GM23338 (cell line): Measurements from ENCODE around the gene SORL1. TPM values are rescaled to one million over a fixed set of nuclear protein-coding genes. Genes with fewer than 3 reads are reported as not detected.

Source experiments
- ATAC-seq: fragments of 200-7000 bp; cut with Tn5 transposase; 3 replicates; pipeline ENCODE4 v1.9.1; 2020
- DNase-seq: peaks from one replicate; pipeline ENCODE4 v3.0.0-alpha.2; 2015; ENCODE audit warnings: low spot score
- H2AFZ ChIP-seq: fragments of 200-600 bp; sonication (generic); 2 replicates; pipeline ENCODE4 v1.8.0; 2016; ENCODE audit warnings: antibody characterized with exemption, mild to moderate bottlenecking, moderate library complexity
- H3F3A ChIP-seq: fragments of 200-600 bp; sonication (generic); replicated peaks from 2 replicates; pipeline ENCODE4 v1.8.0; 2017; ENCODE audit warnings: antibody characterized with exemption, mixed run types, low read depth
- H3K27ac ChIP-seq: fragments of 200-600 bp; sonication (generic); 2 replicates; pipeline ENCODE4 v1.6.1; 2016; ENCODE audit warnings: low read depth
- H3K27me3 ChIP-seq: fragments of 200-600 bp; sonication (generic); 2 replicates; pipeline ENCODE4 v1.8.0; 2016; ENCODE audit warnings: mild to moderate bottlenecking, mixed run types, moderate library complexity; ENCODE audit not compliant: insufficient read depth
- H3K36me3 ChIP-seq: fragments of 200-600 bp; sonication (generic); 2 replicates; pipeline ENCODE4 v1.8.0; 2016; ENCODE audit warnings: mild to moderate bottlenecking; ENCODE audit not compliant: insufficient read depth
- H3K4me1 ChIP-seq: fragments of 200-600 bp; sonication (generic); 2 replicates; pipeline ENCODE4 v1.8.0; 2016; ENCODE audit warnings: mild to moderate bottlenecking, moderate library complexity; ENCODE audit not compliant: insufficient read depth
- H3K4me2 ChIP-seq: fragments of 200-600 bp; sonication (generic); 2 replicates; pipeline ENCODE4 v1.7.1; 2017; ENCODE audit warnings: mixed run types
- H3K4me3 ChIP-seq: fragments of 200-600 bp; sonication (generic); 2 replicates; pipeline ENCODE4 v1.6.1; 2016; ENCODE audit warnings: mixed run types
- H3K79me2 ChIP-seq: fragments of 200-600 bp; sonication (generic); replicated peaks from 2 replicates; pipeline ENCODE4 v1.8.0; 2017; ENCODE audit warnings: mild to moderate bottlenecking; ENCODE audit not compliant: insufficient read depth
- H3K9me2 ChIP-seq: fragments of 200-600 bp; sonication (generic); 2 replicates; pipeline ENCODE4 v1.8.0; 2017; ENCODE audit not compliant: insufficient read depth
- H4K20me1 ChIP-seq: fragments of 200-600 bp; sonication (generic); replicated peaks from 2 replicates; pipeline ENCODE4 v1.8.0; 2017; ENCODE audit warnings: mild to moderate bottlenecking; ENCODE audit not compliant: insufficient read depth
- H3K27ac Mint-ChIP-seq: 2 replicates; pipeline ENCODE4 v1.8.0; 2020; ENCODE audit warnings: inconsistent platforms, mild to moderate bottlenecking, moderate library complexity, mixed read lengths
- H3K27me3 Mint-ChIP-seq: 3 replicates; pipeline ENCODE4 v1.8.0; 2022; ENCODE audit warnings: low read depth, mild to moderate bottlenecking, moderate library complexity, mixed read lengths, inconsistent platforms; ENCODE audit not compliant: insufficient read depth, poor library complexity
- H3K36me3 Mint-ChIP-seq: 3 replicates; pipeline ENCODE4 v1.8.0; 2021; ENCODE audit warnings: low read depth, mild to moderate bottlenecking, inconsistent platforms, moderate library complexity, mixed read lengths
- H3K4me1 Mint-ChIP-seq: 3 replicates; pipeline ENCODE4 v1.8.0; 2020; ENCODE audit warnings: mild to moderate bottlenecking, inconsistent platforms, mixed read lengths
- H3K4me3 Mint-ChIP-seq: 3 replicates; pipeline ENCODE4 v1.8.0; 2021; ENCODE audit warnings: moderate library complexity, mild to moderate bottlenecking, inconsistent platforms, mixed read lengths
- H3K9me3 Mint-ChIP-seq: 3 replicates; pipeline ENCODE4 v1.8.0; 2020; ENCODE audit warnings: moderate library complexity, mild to moderate bottlenecking, inconsistent platforms, mixed read lengths
- CREB1 ChIP-seq: fragments of 250-450 bp; sonication (Bioruptor Pico); IDR thresholded peaks from 2 replicates; pipeline ENCODE4 v1.5.0; 2020; ENCODE audit warnings: low read depth, mild to moderate bottlenecking, moderate library complexity
- EZH2 ChIP-seq: fragments of 200-600 bp; sonication (generic); IDR thresholded peaks from one replicate; pipeline ENCODE4 v1.8.0; 2017; ENCODE audit warnings: antibody characterized with exemption, mild to moderate bottlenecking, low read depth; ENCODE audit not compliant: unreplicated experiment
- JUNB ChIP-seq: IDR thresholded peaks from one replicate; pipeline ENCODE4 v1.6.1; 2016; ENCODE audit warnings: antibody characterized with exemption; ENCODE audit not compliant: unreplicated experiment
- NANOG ChIP-seq: IDR thresholded peaks from 2 replicates; pipeline ENCODE4 v1.6.1; 2016; ENCODE audit warnings: antibody characterized with exemption, borderline replicate concordance
- ZNF114 ChIP-seq: fragments of 250-450 bp; sonication (Bioruptor Pico); IDR thresholded peaks from 2 replicates; pipeline ENCODE4 v1.5.0; 2020; ENCODE audit warnings: mild to moderate bottlenecking, moderate library complexity
- polyA plus RNA-seq: library from polyadenylated mRNA; unstranded; fragments of >200 nt; fragmentation: Nextera tagmentation; extraction: Ambion mirVana; gene quantifications from 2 replicates; pipeline ENCODE4 v1.2.1, GENCODE V29; 2016
- total RNA-seq: library from RNA; depleted of rRNA; stranded (reverse); fragments of >200 nt; shearing (Covaris generic); gene quantifications from 2 replicates; pipeline ENCODE4 v1.2.3, GENCODE V29; 2014
- TF ChIP-seq, protein P1 (sequence below): fragments of 250-450 bp; sonication (Bioruptor Pico); IDR thresholded peaks from 2 replicates; pipeline ENCODE4 v1.5.0; 2020; ENCODE audit warnings: mild to moderate bottlenecking, moderate library complexity
- TF ChIP-seq, protein P2 (sequence below): IDR thresholded peaks from one replicate; pipeline ENCODE4 v1.6.1; 2018; ENCODE audit warnings: antibody characterized with exemption; ENCODE audit not compliant: unreplicated experiment

SORL1 gene
- total and polyA plus RNA-seq, 2 experiments from 2014 or later = 23.0 to 78.8 TPM

- peak overlapping the region; percentile 12; the same call in 1 of the 2 replicates for H3K4me3 ChIP-seq
- Mint-ChIP-seq H3K4me1 (peaks cover 49% of the 10 kb centered on the region), H3K27ac (peak overlapping the region; percentile 95)
These were observed 45.8 kb upstream of the SORL1 start for GRCh38 chr11:121406291-121406690.

More at GRCh38 chr11:121406291-121406690, 45.8 kb upstream of the SORL1 start:
- Histone ChIP-seq H2AFZ (no peak overlapping the region), H3F3A (0 out of 2 replicates have a peak, but pooled peaks cover 5% of the 10 kb centered on the region), H3K27ac (peak overlapping the region; percentile 93), H3K27me3 (no peaks in the 10 kb centered on the region), H3K4me2 (peak overlapping the region; percentile 56), H4K20me1 (no peaks in the 10 kb centered on the region), H3K79me2 (no peaks in the 10 kb centered on the region), H3K9me2 (no peaks in the 10 kb centered on the region), H3K36me3 (no peaks in the 10 kb centered on the region), H3K4me1 (peaks cover 38% of the 10 kb centered on the region)
- Mint-ChIP-seq H3K4me3 (no peak overlapping the region; the same call in 2 of the 3 replicates), H3K36me3 (peaks cover 26% of the 10 kb centered on the region), H3K9me3 (peaks cover 25% of the 10 kb centered on the region), H3K27me3 (peaks cover 2% of the 10 kb centered on the region)
- peak; percentile 98 for ATAC-seq
- peak; percentile 90 for DNase-seq
- TF ChIP-seq EZH2 (no peak), CREB1 (CRISPR knock-in tag) (no peak), ZNF114 (CRISPR knock-in tag) (no peak), NANOG (peak; percentile 96), JUNB (no peak)
- TF ChIP-seq, protein P1, sequence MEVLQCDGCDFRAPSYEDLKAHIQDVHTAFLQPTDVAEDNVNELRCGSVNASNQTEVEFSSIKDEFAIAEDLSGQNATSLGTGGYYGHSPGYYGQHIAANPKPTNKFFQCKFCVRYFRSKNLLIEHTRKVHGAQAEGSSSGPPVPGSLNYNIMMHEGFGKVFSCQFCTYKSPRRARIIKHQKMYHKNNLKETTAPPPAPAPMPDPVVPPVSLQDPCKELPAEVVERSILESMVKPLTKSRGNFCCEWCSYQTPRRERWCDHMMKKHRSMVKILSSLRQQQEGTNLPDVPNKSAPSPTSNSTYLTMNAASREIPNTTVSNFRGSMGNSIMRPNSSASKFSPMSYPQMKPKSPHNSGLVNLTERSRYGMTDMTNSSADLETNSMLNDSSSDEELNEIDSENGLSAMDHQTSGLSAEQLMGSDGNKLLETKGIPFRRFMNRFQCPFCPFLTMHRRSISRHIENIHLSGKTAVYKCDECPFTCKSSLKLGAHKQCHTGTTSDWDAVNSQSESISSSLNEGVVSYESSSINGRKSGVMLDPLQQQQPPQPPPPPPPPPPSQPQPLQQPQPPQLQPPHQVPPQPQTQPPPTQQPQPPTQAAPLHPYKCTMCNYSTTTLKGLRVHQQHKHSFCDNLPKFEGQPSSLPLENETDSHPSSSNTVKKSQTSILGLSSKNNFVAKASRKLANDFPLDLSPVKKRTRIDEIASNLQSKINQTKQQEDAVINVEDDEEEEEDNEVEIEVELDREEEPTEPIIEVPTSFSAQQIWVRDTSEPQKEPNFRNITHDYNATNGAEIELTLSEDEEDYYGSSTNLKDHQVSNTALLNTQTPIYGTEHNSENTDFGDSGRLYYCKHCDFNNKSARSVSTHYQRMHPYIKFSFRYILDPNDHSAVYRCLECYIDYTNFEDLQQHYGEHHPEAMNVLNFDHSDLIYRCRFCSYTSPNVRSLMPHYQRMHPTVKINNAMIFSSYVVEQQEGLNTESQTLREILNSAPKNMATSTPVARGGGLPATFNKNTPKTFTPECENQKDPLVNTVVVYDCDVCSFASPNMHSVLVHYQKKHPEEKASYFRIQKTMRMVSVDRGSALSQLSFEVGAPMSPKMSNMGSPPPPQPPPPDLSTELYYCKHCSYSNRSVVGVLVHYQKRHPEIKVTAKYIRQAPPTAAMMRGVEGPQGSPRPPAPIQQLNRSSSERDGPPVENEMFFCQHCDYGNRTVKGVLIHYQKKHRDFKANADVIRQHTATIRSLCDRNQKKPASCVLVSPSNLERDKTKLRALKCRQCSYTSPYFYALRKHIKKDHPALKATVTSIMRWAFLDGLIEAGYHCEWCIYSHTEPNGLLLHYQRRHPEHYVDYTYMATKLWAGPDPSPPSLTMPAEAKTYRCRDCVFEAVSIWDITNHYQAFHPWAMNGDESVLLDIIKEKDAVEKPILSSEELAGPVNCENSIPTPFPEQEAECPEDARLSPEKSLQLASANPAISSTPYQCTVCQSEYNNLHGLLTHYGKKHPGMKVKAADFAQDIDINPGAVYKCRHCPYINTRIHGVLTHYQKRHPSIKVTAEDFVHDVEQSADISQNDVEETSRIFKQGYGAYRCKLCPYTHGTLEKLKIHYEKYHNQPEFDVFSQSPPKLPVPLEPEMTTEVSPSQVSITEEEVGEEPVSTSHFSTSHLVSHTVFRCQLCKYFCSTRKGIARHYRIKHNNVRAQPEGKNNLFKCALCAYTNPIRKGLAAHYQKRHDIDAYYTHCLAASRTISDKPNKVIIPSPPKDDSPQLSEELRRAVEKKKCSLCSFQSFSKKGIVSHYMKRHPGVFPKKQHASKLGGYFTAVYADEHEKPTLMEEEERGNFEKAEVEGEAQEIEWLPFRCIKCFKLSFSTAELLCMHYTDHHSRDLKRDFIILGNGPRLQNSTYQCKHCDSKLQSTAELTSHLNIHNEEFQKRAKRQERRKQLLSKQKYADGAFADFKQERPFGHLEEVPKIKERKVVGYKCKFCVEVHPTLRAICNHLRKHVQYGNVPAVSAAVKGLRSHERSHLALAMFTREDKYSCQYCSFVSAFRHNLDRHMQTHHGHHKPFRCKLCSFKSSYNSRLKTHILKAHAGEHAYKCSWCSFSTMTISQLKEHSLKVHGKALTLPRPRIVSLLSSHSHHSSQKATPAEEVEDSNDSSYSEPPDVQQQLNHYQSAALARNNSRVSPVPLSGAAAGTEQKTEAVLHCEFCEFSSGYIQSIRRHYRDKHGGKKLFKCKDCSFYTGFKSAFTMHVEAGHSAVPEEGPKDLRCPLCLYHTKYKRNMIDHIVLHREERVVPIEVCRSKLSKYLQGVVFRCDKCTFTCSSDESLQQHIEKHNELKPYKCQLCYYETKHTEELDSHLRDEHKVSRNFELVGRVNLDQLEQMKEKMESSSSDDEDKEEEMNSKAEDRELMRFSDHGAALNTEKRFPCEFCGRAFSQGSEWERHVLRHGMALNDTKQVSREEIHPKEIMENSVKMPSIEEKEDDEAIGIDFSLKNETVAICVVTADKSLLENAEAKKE (CRISPR knock-in tag) = peak; percentile 98
- TF ChIP-seq, protein P2, sequence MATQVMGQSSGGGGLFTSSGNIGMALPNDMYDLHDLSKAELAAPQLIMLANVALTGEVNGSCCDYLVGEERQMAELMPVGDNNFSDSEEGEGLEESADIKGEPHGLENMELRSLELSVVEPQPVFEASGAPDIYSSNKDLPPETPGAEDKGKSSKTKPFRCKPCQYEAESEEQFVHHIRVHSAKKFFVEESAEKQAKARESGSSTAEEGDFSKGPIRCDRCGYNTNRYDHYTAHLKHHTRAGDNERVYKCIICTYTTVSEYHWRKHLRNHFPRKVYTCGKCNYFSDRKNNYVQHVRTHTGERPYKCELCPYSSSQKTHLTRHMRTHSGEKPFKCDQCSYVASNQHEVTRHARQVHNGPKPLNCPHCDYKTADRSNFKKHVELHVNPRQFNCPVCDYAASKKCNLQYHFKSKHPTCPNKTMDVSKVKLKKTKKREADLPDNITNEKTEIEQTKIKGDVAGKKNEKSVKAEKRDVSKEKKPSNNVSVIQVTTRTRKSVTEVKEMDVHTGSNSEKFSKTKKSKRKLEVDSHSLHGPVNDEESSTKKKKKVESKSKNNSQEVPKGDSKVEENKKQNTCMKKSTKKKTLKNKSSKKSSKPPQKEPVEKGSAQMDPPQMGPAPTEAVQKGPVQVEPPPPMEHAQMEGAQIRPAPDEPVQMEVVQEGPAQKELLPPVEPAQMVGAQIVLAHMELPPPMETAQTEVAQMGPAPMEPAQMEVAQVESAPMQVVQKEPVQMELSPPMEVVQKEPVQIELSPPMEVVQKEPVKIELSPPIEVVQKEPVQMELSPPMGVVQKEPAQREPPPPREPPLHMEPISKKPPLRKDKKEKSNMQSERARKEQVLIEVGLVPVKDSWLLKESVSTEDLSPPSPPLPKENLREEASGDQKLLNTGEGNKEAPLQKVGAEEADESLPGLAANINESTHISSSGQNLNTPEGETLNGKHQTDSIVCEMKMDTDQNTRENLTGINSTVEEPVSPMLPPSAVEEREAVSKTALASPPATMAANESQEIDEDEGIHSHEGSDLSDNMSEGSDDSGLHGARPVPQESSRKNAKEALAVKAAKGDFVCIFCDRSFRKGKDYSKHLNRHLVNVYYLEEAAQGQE = no peak
